T-cell (primary cell): ENCODE measurements around the gene ATP2C1. TPM values are rescaled to one million over a fixed set of nuclear protein-coding genes. Genes with fewer than 3 reads are reported as not detected.

ENCODE experiments used
- ATAC-seq, 4 experiments: fragments of 200-7000 bp in 3 of 4; fragments of 150-1000 bp in 1 of 4; cut with Tn5 transposase; replicated peaks in 1 of 4; 1 replicate in 3 of 4; 2 replicates in 1 of 4; pipeline ENCODE4 v1.10.0; 2021; ENCODE audit warnings: moderate library complexity in 3 of 4, mild to moderate bottlenecking in 2 of 4, moderate number of reproducible peaks in 1 of 4
- CTCF ChIA-PET, 2 donors: fragments of 300-600 bp; sonication (Branson Sonifier 250); formaldehyde crosslinking; loops; one replicate each; lab custom pipeline; 2022; ENCODE audit warnings: antibody characterized with exemption in 2 of 2; lab: Charles Lee
- POLR2A ChIA-PET, 2 donors: fragments of 300-600 bp; sonication (Branson Sonifier 250); formaldehyde crosslinking; loops; one replicate each; lab custom pipeline; 2022; ENCODE audit warnings: antibody characterized with exemption in 2 of 2; lab: Charles Lee
- DNase-seq, 35 experiments: peaks; one replicate each; pipeline versions ENCODE4 v3.0.0 to v3.0.0-alpha.2; 2013 to 2023
- H3K27ac ChIP-seq: one replicate; pipeline ENCODE4 v1.5.1; 2013; ENCODE audit warnings: low read length
- H3K27me3 ChIP-seq, 2 experiments: replicated peaks in 1 of 2; 1 replicate in 1 of 2; 2 replicates in 1 of 2; pipeline versions ENCODE4 v1.6.1 to v1.7.0; 2013; ENCODE audit warnings: low read length in 1 of 2, mixed read lengths in 1 of 2; ENCODE audit not compliant: control insufficient read depth in 2 of 2, insufficient read depth in 2 of 2; ENCODE audit errors: extremely low read depth in 1 of 2
- H3K36me3 ChIP-seq, 2 donors: 1 replicate in 1 of 2; 2 replicates in 1 of 2; pipeline versions ENCODE4 v1.6.1 to v1.7.0; 2013; ENCODE audit warnings: low read length in 1 of 2; ENCODE audit not compliant: control insufficient read depth in 2 of 2, insufficient read depth in 1 of 2; ENCODE audit errors: extremely low read depth in 1 of 2
- H3K4me1 ChIP-seq, 2 experiments: 1 replicate in 1 of 2; 2 replicates in 1 of 2; pipeline versions ENCODE4 v1.6.1 to v1.7.0; 2013; ENCODE audit warnings: low read length in 2 of 2, mixed read lengths in 1 of 2; ENCODE audit not compliant: insufficient read depth in 2 of 2, control insufficient read depth in 1 of 2; ENCODE audit errors: extremely low read depth in 1 of 2
- H3K4me3 ChIP-seq, 2 donors: 1 replicate in 1 of 2; 2 replicates in 1 of 2; pipeline versions ENCODE4 v1.5.1 to v1.7.0; 2013; ENCODE audit warnings: mild to moderate bottlenecking in 2 of 2, low read length in 1 of 2, moderate library complexity in 1 of 2; ENCODE audit not compliant: control insufficient read depth in 1 of 2; ENCODE audit errors: extremely low read depth in 1 of 2
- H3K9me3 ChIP-seq: 2 replicates; pipeline ENCODE4 v1.7.0; 2013
- H3K27ac Mint-ChIP-seq, 2 donors: one replicate each; pipeline ENCODE4 v1.8.0; 2020 to 2021; ENCODE audit warnings: mild to moderate bottlenecking in 2 of 2, mixed read lengths in 2 of 2
- H3K27me3 Mint-ChIP-seq, 2 donors: one replicate each; pipeline ENCODE4 v1.8.0; 2021 to 2022; ENCODE audit warnings: mixed read lengths in 2 of 2
- H3K36me3 Mint-ChIP-seq: one replicate; pipeline ENCODE4 v1.8.0; 2021; ENCODE audit warnings: mixed read lengths
- H3K4me1 Mint-ChIP-seq, 3 donors: one replicate each; pipeline ENCODE4 v1.8.0; 2020 to 2022; ENCODE audit warnings: mixed read lengths in 3 of 3, mild to moderate bottlenecking in 1 of 3
- H3K4me3 Mint-ChIP-seq, 3 donors: one replicate each; pipeline ENCODE4 v1.8.0; 2020 to 2022; ENCODE audit warnings: mild to moderate bottlenecking in 3 of 3, mixed read lengths in 3 of 3, moderate library complexity in 3 of 3
- H3K9me3 Mint-ChIP-seq, 3 donors: one replicate each; pipeline ENCODE4 v1.8.0; 2020 to 2022; ENCODE audit warnings: mixed read lengths in 3 of 3
- WGBS: methylation state at CpG from one replicate; pipeline ENCODE4 v1.1.5; 2013; ENCODE audit warnings: missing lambda C conversion rate; ENCODE audit not compliant: insufficient coverage; 5-methylcytosine and 5-hydroxymethylcytosine counted together
- total RNA-seq, 35 experiments: library from RNA in 6 of 35; stranded (reverse) in 6 of 35; fragments of 120-200 nt in 1 of 35; gene quantifications; one replicate each; pipeline versions ENCODE4 v1.2.1 to v1.2.4 and lab custom pipeline; 2013 to 2026

Gene ATP2C1
- total RNA-seq, 5 donors from 2014 or later (not counting 1 experiment from before 2014, with no cell fraction given): 36.4 to 60.1 (median 42.6) TPM

- no peaks in the 10 kb centered on the region for H3K27me3 Mint-ChIP-seq
- WGBS: 0% methylated on average over 6 of the region's 14 CpGs
- H3K36me3 Mint-ChIP-seq: no peaks in the 10 kb centered on the region
- ATAC-seq (peak; percentile 55 to 64 (median 56)), DNase-seq (peak in 33 of 35 experiments; percentile 23 to 86 (median 63))
- POLR2A ChIA-PET: interaction anchor here in 1 of 2 donors (0.7 to 1.1 kb wide), 5 partner anchors 43 to 148 kb away, joined by 3 to 4 read pairs (median 3); no protein-coding TSS in a partner anchor
- H3K4me1 Mint-ChIP-seq: peaks cover 33 to 39% (median 37%) of the 10 kb centered on the region in 3 donors
- H3K27ac Mint-ChIP-seq: peak overlapping the region; percentile 98 to 100
- no peaks in the 10 kb centered on the region for H3K9me3 Mint-ChIP-seq
- H3K4me1 ChIP-seq: peaks cover 11 to 14% of the 10 kb centered on the region in 2 experiments
- H3K27ac ChIP-seq: peak overlapping the region; percentile 94
- H3K4me3 Mint-ChIP-seq: peak overlapping the region; percentile 94 to 96 (median 96)
- peak overlapping the region; percentile 76 to 89 for H3K4me3 ChIP-seq
- no peaks in the 10 kb centered on the region for H3K36me3 ChIP-seq
- no peaks in the 10 kb centered on the region for H3K9me3 ChIP-seq
- CTCF ChIA-PET: interaction anchor here (0.6 to 3.5 kb wide), 16 partner anchors 10 to 1524 kb away, joined by 3 to 27 read pairs (median 4); partner anchors contain the start of genes ASTE1 (in 1 of the 2), NEK11 (in 1 of the 2) and PIK3R4 (in 1 of the 2)
- peaks cover 0 to 3% of the 10 kb centered on the region in 2 experiments for H3K27me3 ChIP-seq
These were observed 1.0 kb upstream of the ATP2C1 start for GRCh38 chr3:130892759-130893375.

- H3K27me3 ChIP-seq: no peaks in the 10 kb centered on the region
- ATAC-seq: peak; percentile 21 to 30 (median 28)
- CTCF ChIA-PET: interaction anchor here (0.6 to 3.5 kb wide), 15 partner anchors 11 to 783 kb away, joined by 3 to 27 read pairs (median 4); partner anchors contain the start of genes ASTE1 (in 1 of the 2), NEK11 (in 1 of the 2) and PIK3R4 (in 1 of the 2)
- Mint-ChIP-seq H3K9me3 (no peaks in the 10 kb centered on the region), H3K36me3 (no peaks in the 10 kb centered on the region), H3K4me1 (peaks cover 33 to 50% (median 48%) of the 10 kb centered on the region in 3 donors), H3K4me3 (peak overlapping the region; percentile 94 to 96 (median 96)), H3K27me3 (no peaks in the 10 kb centered on the region), H3K27ac (peak overlapping the region; percentile 47 to 83)
- H3K4me3 ChIP-seq: peak overlapping the region; percentile 76 to 89
- DNase-seq: peak in 32 of 35 experiments; percentile 5 to 70 (median 30)
- no peaks in the 10 kb centered on the region for H3K9me3 ChIP-seq
- peaks cover 11 to 14% of the 10 kb centered on the region in 2 experiments for H3K4me1 ChIP-seq
- H3K36me3 ChIP-seq: no peaks in the 10 kb centered on the region
- peak overlapping the region; percentile 94 for H3K27ac ChIP-seq
- POLR2A ChIA-PET: interaction anchor here (0.6 to 1.1 kb wide), 7 partner anchors 12 to 203 kb away, joined by 3 to 9 read pairs (median 4); no protein-coding TSS in a partner anchor
- WGBS: under 1% methylated on average over 24 of the region's 52 CpGs
These were observed 474 bp downstream of the ATP2C1 start for GRCh38 chr3:130894130-130894985.

- no peaks in the 10 kb centered on the region for H3K27me3 Mint-ChIP-seq
- Histone ChIP-seq H3K9me3 (no peaks in the 10 kb centered on the region), H3K27me3 (no peaks in the 10 kb centered on the region), H3K4me3 (peak overlapping the region; percentile 76 to 89), H3K27ac (no peak overlapping the region), H3K4me1 (peaks cover 11 to 14% of the 10 kb centered on the region in 2 experiments), H3K36me3 (no peaks in the 10 kb centered on the region)
- no peaks in the 10 kb centered on the region for H3K9me3 Mint-ChIP-seq
- H3K36me3 Mint-ChIP-seq: no peaks in the 10 kb centered on the region
- DNase-seq (no peak), ATAC-seq (no peak)
- peak overlapping the region; percentile 47 to 83 for H3K27ac Mint-ChIP-seq
- WGBS: 0% methylated on average over 1 of the region's 4 CpGs
- ChIA-PET CTCF (interaction anchor here (0.6 to 3.5 kb wide), 8 partner anchors 29 to 165 kb away, joined by 3 to 27 read pairs (median 7); partner anchors contain the start of genes ASTE1 (in 1 of the 2), NEK11 (in 1 of the 2) and PIK3R4 (in 1 of the 2)), POLR2A (interaction anchor here in 1 of 2 donors (0.9 kb wide), 1 partner anchor 11 kb away, joined by 3 read pairs; no protein-coding TSS in a partner anchor)
- H3K4me3 Mint-ChIP-seq: peak overlapping the region; percentile 94 to 96 (median 96)
- peaks cover 33 to 55% (median 51%) of the 10 kb centered on the region in 3 donors for H3K4me1 Mint-ChIP-seq
These were observed 1.0 kb downstream of the ATP2C1 start for GRCh38 chr3:130894986-130895280.

- Mint-ChIP-seq H3K27ac (no peak overlapping the region), H3K27me3 (no peaks in the 10 kb centered on the region), H3K36me3 (no peaks in the 10 kb centered on the region), H3K4me1 (peaks cover 37 to 61% (median 53%) of the 10 kb centered on the region in 3 donors), H3K9me3 (no peaks in the 10 kb centered on the region), H3K4me3 (peak overlapping the region; percentile 94 to 96 (median 96))
- ATAC-seq (no peak), DNase-seq (no peak)
- no peaks in the 10 kb centered on the region for H3K9me3 ChIP-seq
- CTCF ChIA-PET: interaction anchor here (3.5 kb wide), 2 partner anchors 136 to 137 kb away, joined by 19 to 27 read pairs; no protein-coding TSS in a partner anchor
- H3K27me3 ChIP-seq: no peaks in the 10 kb centered on the region
- H3K36me3 ChIP-seq: no peaks in the 10 kb centered on the region
- no peak overlapping the region for H3K4me3 ChIP-seq
- H3K27ac ChIP-seq: no peak overlapping the region
- POLR2A ChIA-PET: interaction anchor here in 1 of 2 donors (0.6 kb wide), 1 partner anchor 619 kb away, joined by 3 read pairs; no protein-coding TSS in a partner anchor
- peaks cover 11 to 15% of the 10 kb centered on the region in 2 experiments for H3K4me1 ChIP-seq
- WGBS: 50% methylated on average over 2 of the region's 5 CpGs
These were observed 2.0 kb downstream of the ATP2C1 start for GRCh38 chr3:130895690-130896488.

- ChIA-PET CTCF (interaction anchor here in 1 of 2 donors (1.1 kb wide), 1 partner anchor 137 kb away, joined by 5 read pairs; no protein-coding TSS in a partner anchor), POLR2A (no interaction called here)
- no peaks in the 10 kb centered on the region for H3K9me3 ChIP-seq
- no peak for DNase-seq
- Mint-ChIP-seq H3K36me3 (no peaks in the 10 kb centered on the region), H3K4me3 (no peak overlapping the region), H3K4me1 (peaks cover 51 to 74% (median 67%) of the 10 kb centered on the region in 3 donors), H3K27me3 (no peaks in the 10 kb centered on the region), H3K9me3 (no peaks in the 10 kb centered on the region), H3K27ac (no peak overlapping the region)
- WGBS: 100% methylated on average over 1 of the region's 2 CpGs
- no peaks in the 10 kb centered on the region for H3K36me3 ChIP-seq
- H3K4me3 ChIP-seq: no peak overlapping the region
- ATAC-seq: no peak
- peaks cover 11 to 16% of the 10 kb centered on the region in 2 experiments for H3K4me1 ChIP-seq
- H3K27ac ChIP-seq: no peak overlapping the region
- no peaks in the 10 kb centered on the region for H3K27me3 ChIP-seq
These were observed 3.4 kb downstream of the ATP2C1 start for GRCh38 chr3:130897316-130897715.
